Mucosa of descending colon (tissue), 3 donors: ENCODE data around the gene ABCF2. TPM values are rescaled to one million over a fixed set of nuclear protein-coding genes. Genes with fewer than 3 reads are reported as not detected.

Experiments used
- ATAC-seq: fragments of 200-7000 bp; cut with Tn5 transposase; one replicate; pipeline ENCODE4 v1.9.1; 2020; ENCODE audit warnings: mild to moderate bottlenecking, moderate library complexity
- DNase-seq, 3 donors: peaks; one replicate each; pipeline ENCODE4 v3.0.0-alpha.2; 2020
- H3K36me3 ChIP-seq: fragments of 200-600 bp; one replicate; pipeline ENCODE4 v1.8.0; 2021; ENCODE audit warnings: low read depth, mild to moderate bottlenecking
- H3K4me1 ChIP-seq: fragments of 200-600 bp; one replicate; pipeline ENCODE4 v1.8.0; 2021; ENCODE audit warnings: low read depth, mild to moderate bottlenecking
- H3K4me3 ChIP-seq: fragments of 200-600 bp; one replicate; pipeline ENCODE4 v1.8.0; 2021; ENCODE audit warnings: mild to moderate bottlenecking
- H3K9me3 ChIP-seq: fragments of 200-600 bp; one replicate; pipeline ENCODE4 v1.8.0; 2021; ENCODE audit warnings: mild to moderate bottlenecking
- CTCF ChIP-seq: fragments of 200-600 bp; IDR thresholded peaks from one replicate; pipeline ENCODE4 v1.8.0; 2022; ENCODE audit warnings: antibody characterized with exemption, mild to moderate bottlenecking
- intact Hi-C, 2 donors: fragments of 100-400 bp; cut with DNase I in 1 of 2; cut with micrococcal nuclease in 1 of 2; formaldehyde crosslinking; loops; one replicate each; pipeline versions ENCODE4 v1.11.0 to v1.11.1; 2022; cut with DNase I, micrococcal nuclease
- total RNA-seq, 3 donors: library from RNA; stranded (reverse); fragmentation: NEBNext Ultra II Directional in 2 of 3; extraction: Animal tissue kit (Norgen Biotek cat#: 25700) in 2 of 3; gene quantifications; one replicate each; pipeline versions ENCODE4 v1.2.1 to v1.2.4, GENCODE V29; 2021 to 2023
- donor health status: DM: no; HTN: no; CAD: no; lungs with moderate emphysema.
- donor health status: DM: no; HTN: no; CAD: no.
- donor health status: DM: no; HTN: yes; CAD: no.

ABCF2 gene
- total RNA-seq, 3 donors from 2014 or later: 27.0 to 36.4 (median 28.4) TPM

- ATAC-seq (no peak), DNase-seq (no peak)
- Histone ChIP-seq H3K4me1 (no peaks in the 10 kb centered on the region), H3K9me3 (no peaks in the 10 kb centered on the region), H3K4me3 (no peak overlapping the region), H3K36me3 (no peaks in the 10 kb centered on the region)
- intact Hi-C loops: loop anchor here in 1 of 2 donors (10.0 kb wide), 1 partner anchor 127 kb away; no protein-coding TSS in a partner anchor
- no peak for TF ChIP-seq CTCF
Measured at GRCh38 chr7:151178236-151178635, 48.8 kb downstream of the ABCF2 start.

GRCh38 chr7:151177310-151177709, 49.7 kb downstream of the ABCF2 start:
- TF ChIP-seq CTCF: no peak
- Histone ChIP-seq H3K36me3 (no peaks in the 10 kb centered on the region), H3K9me3 (no peaks in the 10 kb centered on the region), H3K4me1 (no peaks in the 10 kb centered on the region), H3K4me3 (no peak overlapping the region)
- DNase-seq: no peak
- ATAC-seq: no peak
- intact Hi-C loops: loop anchor here in 1 of 2 donors (10.0 kb wide), 1 partner anchor 127 kb away; no protein-coding TSS in a partner anchor

- no peak for TF ChIP-seq CTCF
- no peaks in the 10 kb centered on the region for H3K4me1 ChIP-seq
- no peak overlapping the region for H3K4me3 ChIP-seq
- ATAC-seq: no peak
- no peaks in the 10 kb centered on the region for H3K36me3 ChIP-seq
- no peak for DNase-seq
- no peaks in the 10 kb centered on the region for H3K9me3 ChIP-seq
- intact Hi-C loops: loop anchor here in 1 of 2 donors (10.0 kb wide), 1 partner anchor 128 kb away; no protein-coding TSS in a partner anchor
Measured at GRCh38 chr7:151176401-151176800, 50.6 kb downstream of the ABCF2 start.

- no peaks in the 10 kb centered on the region for H3K36me3 ChIP-seq
- ATAC-seq (no peak), DNase-seq (no peak)
- TF ChIP-seq CTCF: no peak
- H3K4me1 ChIP-seq: no peaks in the 10 kb centered on the region
- H3K9me3 ChIP-seq: no peaks in the 10 kb centered on the region
- intact Hi-C loops: loop anchor here in 1 of 2 donors (10.0 kb wide), 1 partner anchor 129 kb away; no protein-coding TSS in a partner anchor
- no peak overlapping the region for H3K4me3 ChIP-seq
Measured at GRCh38 chr7:151175793-151176311, 51.2 kb downstream of the ABCF2 start.

- ATAC-seq (no peak), DNase-seq (no peak)
- Histone ChIP-seq H3K36me3 (no peaks in the 10 kb centered on the region), H3K9me3 (no peaks in the 10 kb centered on the region), H3K4me3 (no peak overlapping the region), H3K4me1 (no peaks in the 10 kb centered on the region)
- no peak for TF ChIP-seq CTCF
- intact Hi-C loops: loop anchor here in 1 of 2 donors (10.0 kb wide), 1 partner anchor 130 kb away; no protein-coding TSS in a partner anchor
Measured at GRCh38 chr7:151175047-151175792, 51.8 kb downstream of the ABCF2 start.
